NCI-H146 treated with DMSO at 0.1 percent for 48 hours (cell line): ENCODE results near the gene ABCC11.
"Not testable (repeated sequence)": the region's sequence is repeated elsewhere in the genome, so short reads cannot be mapped to it uniquely, and the experiment has no call there.

Experiments used
- DNase-seq: peaks from one replicate; lab custom pipeline; 2025; ENCODE audit not compliant: unreplicated experiment; lab: John Stamatoyannopoulos, UW

Gene ABCC11

GRCh38 chr16:48203974-48204824, 43.1 kb downstream of the ABCC11 start:
- DNase-seq = no peak

GRCh38 chr16:48201515-48202201, 45.7 kb downstream of the ABCC11 start:
- DNase-seq = no peak

- DNase-seq = peak; percentile 39
Measured at GRCh38 chr16:48197294-48197693, 50.0 kb downstream of the ABCC11 start.

- DNase-seq = no peak
Measured at GRCh38 chr16:48194828-48195556, 52.3 kb downstream of the ABCC11 start.

GRCh38 chr16:48193846-48194245, 53.5 kb downstream of the ABCC11 start:
- no peak for DNase-seq

- DNase-seq = no peak
Measured at GRCh38 chr16:48188449-48189102, 58.8 kb downstream of the ABCC11 start.

GRCh38 chr16:48187779-48188178, 59.6 kb downstream of the ABCC11 start:
- no peak for DNase-seq

GRCh38 chr16:48184681-48185080, 62.7 kb downstream of the ABCC11 start:
- DNase-seq = no peak

- DNase-seq = no peak
Measured at GRCh38 chr16:48182979-48183537, 64.3 kb downstream of the ABCC11 start.

- DNase-seq = not testable (repeated sequence)
Measured at GRCh38 chr16:48181746-48182520, 65.4 kb downstream of the ABCC11 start.

GRCh38 chr16:48180868-48181480, 66.4 kb downstream of the ABCC11 start:
- no peak for DNase-seq

GRCh38 chr16:48176635-48177408, 70.5 kb downstream of the ABCC11 start:
- DNase-seq = no peak

- DNase-seq = no peak
Measured at GRCh38 chr16:48173889-48174288, 73.5 kb downstream of the ABCC11 start.

GRCh38 chr16:48172682-48173081, 74.7 kb downstream of the ABCC11 start:
- no peak for DNase-seq

- DNase-seq = no peak
Measured at GRCh38 chr16:48169896-48170295, 77.4 kb downstream of the ABCC11 start.

- no peak for DNase-seq
Measured at GRCh38 chr16:48168075-48168474, 79.3 kb downstream of the ABCC11 start.

GRCh38 chr16:48166617-48167016, 80.7 kb downstream of the ABCC11 start:
- not testable (repeated sequence) for DNase-seq

- no peak for DNase-seq
Measured at GRCh38 chr16:48165961-48166578, 81.3 kb downstream of the ABCC11 start.
